Measurements from ENCODE around the gene NPC1L1.

NPC1L1 gene

GRCh38 chr7:44477938-44478337, 63.2 kb downstream of the NPC1L1 start:
- H3K4me2 ChIP-seq (ENCODE audit: low read length), result no peak overlapping the region
- no peak overlapping the region for H3K9ac ChIP-seq (ENCODE audit: low read length)
- H2BK15ac ChIP-seq (replicated peaks; ENCODE audit: low read depth), result no peak overlapping the region
- H4K5ac ChIP-seq (ENCODE audit: low read length), result no peak overlapping the region
- H3K4me3 ChIP-seq (ENCODE audit: low read length), result no peak overlapping the region
- H3K56ac ChIP-seq (ENCODE audit: low read length), result no peak overlapping the region
- no peak overlapping the region for H3K23ac ChIP-seq (ENCODE audit: low read length)
- H4K8ac ChIP-seq (ENCODE audit: low read depth, low read length), result no peak overlapping the region
- no peak for DNase-seq
- H2BK120ac ChIP-seq (ENCODE audit: low read depth, low read length), result no peak overlapping the region
- H2BK5ac ChIP-seq (ENCODE audit: low read length), result no peak overlapping the region
- H3K27ac ChIP-seq (ENCODE audit: low read depth, low read length), result no peak overlapping the region
- H3K18ac ChIP-seq (ENCODE audit: low read length), result no peak overlapping the region
- WGBS (ENCODE audit: extremely low coverage, insufficient coverage, low lambda C conversion rate), result no CpG with 5 or more reads among the region's 8 CpGs
- H3K79me2 ChIP-seq (ENCODE audit: control insufficient read depth, insufficient read depth, low read length), result peaks cover 9% of the 10 kb centered on the region
- H3K36me3 ChIP-seq (ENCODE audit: control insufficient read depth, insufficient read depth, low read length), result peaks cover 1% of the 10 kb centered on the region
- H3K4ac ChIP-seq (ENCODE audit: low read depth, low read length), result no peak overlapping the region
- H3K4me1 ChIP-seq (ENCODE audit: control insufficient read depth, low read depth, low read length), result no peaks in the 10 kb centered on the region
- H2AK5ac ChIP-seq (ENCODE audit: low read length), result no peak overlapping the region
- H3K79me1 ChIP-seq (ENCODE audit: low read length), result peaks cover 13% of the 10 kb centered on the region
- H3K27me3 ChIP-seq (ENCODE audit: insufficient read depth, low read length, poor library complexity), result no peaks in the 10 kb centered on the region

GRCh38 chr7:44477063-44477830, 63.9 kb downstream of the NPC1L1 start:
- H3K4ac ChIP-seq (ENCODE audit: low read depth, low read length), result no peak overlapping the region

GRCh38 chr7:44476313-44476712, 64.8 kb downstream of the NPC1L1 start:
- Histone ChIP-seq H3K56ac (ENCODE audit: low read length) (no peak overlapping the region), H2BK120ac (ENCODE audit: low read depth, low read length) (no peak overlapping the region), H4K8ac (ENCODE audit: low read depth, low read length) (no peak overlapping the region), H3K4me2 (ENCODE audit: low read length) (no peak overlapping the region), H3K79me1 (ENCODE audit: low read length) (peaks cover 18% of the 10 kb centered on the region), H3K4me3 (ENCODE audit: low read length) (no peak overlapping the region), H3K79me2 (ENCODE audit: control insufficient read depth, insufficient read depth, low read length) (peaks cover 14% of the 10 kb centered on the region), H3K23ac (ENCODE audit: low read length) (no peak overlapping the region), H3K4me1 (ENCODE audit: control insufficient read depth, low read depth, low read length) (no peaks in the 10 kb centered on the region), H3K18ac (ENCODE audit: low read length) (no peak overlapping the region), H3K9ac (ENCODE audit: low read length) (no peak overlapping the region), H4K5ac (ENCODE audit: low read length) (no peak overlapping the region), H3K27me3 (ENCODE audit: insufficient read depth, low read length, poor library complexity) (no peaks in the 10 kb centered on the region), H3K4ac (ENCODE audit: low read depth, low read length) (no peak overlapping the region), H2BK15ac (replicated peaks; ENCODE audit: low read depth) (no peak overlapping the region), H3K36me3 (ENCODE audit: control insufficient read depth, insufficient read depth, low read length) (peaks cover 2% of the 10 kb centered on the region), H2BK5ac (ENCODE audit: low read length) (no peak overlapping the region), H3K27ac (ENCODE audit: low read depth, low read length) (no peak overlapping the region), H2AK5ac (ENCODE audit: low read length) (no peak overlapping the region)
- WGBS (ENCODE audit: extremely low coverage, insufficient coverage, low lambda C conversion rate), result no CpG with 5 or more reads among the region's 5 CpGs
- DNase-seq, result no peak

More at GRCh38 chr7:44477063-44477830, 63.9 kb downstream of the NPC1L1 start:
- no peak overlapping the region for H2BK15ac ChIP-seq (replicated peaks; ENCODE audit: low read depth)
- H3K4me3 ChIP-seq (ENCODE audit: low read length), result no peak overlapping the region
- no peak overlapping the region for H3K56ac ChIP-seq (ENCODE audit: low read length)
- no peak overlapping the region for H2AK5ac ChIP-seq (ENCODE audit: low read length)
- no peak overlapping the region for H3K23ac ChIP-seq (ENCODE audit: low read length)
- no peak overlapping the region for H4K5ac ChIP-seq (ENCODE audit: low read length)
- WGBS (ENCODE audit: extremely low coverage, insufficient coverage, low lambda C conversion rate), result no CpG with 5 or more reads among the region's 6 CpGs
- peak; percentile 95 for DNase-seq
- no peak overlapping the region for H3K27ac ChIP-seq (ENCODE audit: low read depth, low read length)
- peaks cover 11% of the 10 kb centered on the region for H3K79me2 ChIP-seq (ENCODE audit: control insufficient read depth, insufficient read depth, low read length)
- no peak overlapping the region for H3K18ac ChIP-seq (ENCODE audit: low read length)
- H3K79me1 ChIP-seq (ENCODE audit: low read length), result peaks cover 16% of the 10 kb centered on the region
- H3K27me3 ChIP-seq (ENCODE audit: insufficient read depth, low read length, poor library complexity), result no peaks in the 10 kb centered on the region
- H3K4me1 ChIP-seq (ENCODE audit: control insufficient read depth, low read depth, low read length), result no peaks in the 10 kb centered on the region
- H4K8ac ChIP-seq (ENCODE audit: low read depth, low read length), result no peak overlapping the region
- no peak overlapping the region for H3K4me2 ChIP-seq (ENCODE audit: low read length)
- H2BK120ac ChIP-seq (ENCODE audit: low read depth, low read length), result no peak overlapping the region
- no peak overlapping the region for H2BK5ac ChIP-seq (ENCODE audit: low read length)
- no peak overlapping the region for H3K9ac ChIP-seq (ENCODE audit: low read length)
- peaks cover 1% of the 10 kb centered on the region for H3K36me3 ChIP-seq (ENCODE audit: control insufficient read depth, insufficient read depth, low read length)

GRCh38 chr7:44473295-44473694, 67.8 kb downstream of the NPC1L1 start:
- no peak overlapping the region for H3K4ac ChIP-seq (ENCODE audit: low read depth, low read length)
- no peak overlapping the region for H2AK5ac ChIP-seq (ENCODE audit: low read length)
- H2BK15ac ChIP-seq (replicated peaks; ENCODE audit: low read depth), result no peak overlapping the region
- H3K4me2 ChIP-seq (ENCODE audit: low read length), result no peak overlapping the region
- no peak overlapping the region for H3K4me3 ChIP-seq (ENCODE audit: low read length)
- H4K5ac ChIP-seq (ENCODE audit: low read length), result no peak overlapping the region
- no peak overlapping the region for H3K56ac ChIP-seq (ENCODE audit: low read length)
- H3K79me1 ChIP-seq (ENCODE audit: low read length), result peaks cover 25% of the 10 kb centered on the region
- no peaks in the 10 kb centered on the region for H3K27me3 ChIP-seq (ENCODE audit: insufficient read depth, low read length, poor library complexity)
- no CpG with 5 or more reads among the region's 3 CpGs for WGBS (ENCODE audit: extremely low coverage, insufficient coverage, low lambda C conversion rate)
- peaks cover 22% of the 10 kb centered on the region for H3K79me2 ChIP-seq (ENCODE audit: control insufficient read depth, insufficient read depth, low read length)
- no peak overlapping the region for H3K27ac ChIP-seq (ENCODE audit: low read depth, low read length)
- no peak overlapping the region for H4K8ac ChIP-seq (ENCODE audit: low read depth, low read length)
- H3K36me3 ChIP-seq (ENCODE audit: control insufficient read depth, insufficient read depth, low read length), result peaks cover 3% of the 10 kb centered on the region
- H3K18ac ChIP-seq (ENCODE audit: low read length), result no peak overlapping the region
- no peak overlapping the region for H3K23ac ChIP-seq (ENCODE audit: low read length)
- H2BK5ac ChIP-seq (ENCODE audit: low read length), result no peak overlapping the region
- H2BK120ac ChIP-seq (ENCODE audit: low read depth, low read length), result no peak overlapping the region
- no peak for DNase-seq
- H3K4me1 ChIP-seq (ENCODE audit: control insufficient read depth, low read depth, low read length), result no peaks in the 10 kb centered on the region
- no peak overlapping the region for H3K9ac ChIP-seq (ENCODE audit: low read length)

- Histone ChIP-seq H2BK120ac (ENCODE audit: low read depth, low read length) (no peak overlapping the region), H3K4ac (ENCODE audit: low read depth, low read length) (no peak overlapping the region), H4K5ac (ENCODE audit: low read length) (no peak overlapping the region), H3K23ac (ENCODE audit: low read length) (no peak overlapping the region), H3K79me1 (ENCODE audit: low read length) (peaks cover 25% of the 10 kb centered on the region), H3K18ac (ENCODE audit: low read length) (no peak overlapping the region), H2AK5ac (ENCODE audit: low read length) (no peak overlapping the region), H2BK15ac (replicated peaks; ENCODE audit: low read depth) (no peak overlapping the region), H3K36me3 (ENCODE audit: control insufficient read depth, insufficient read depth, low read length) (peaks cover 3% of the 10 kb centered on the region), H3K4me1 (ENCODE audit: control insufficient read depth, low read depth, low read length) (no peaks in the 10 kb centered on the region), H3K4me3 (ENCODE audit: low read length) (no peak overlapping the region), H3K9ac (ENCODE audit: low read length) (no peak overlapping the region), H3K27me3 (ENCODE audit: insufficient read depth, low read length, poor library complexity) (no peaks in the 10 kb centered on the region), H4K8ac (ENCODE audit: low read depth, low read length) (no peak overlapping the region), H2BK5ac (ENCODE audit: low read length) (no peak overlapping the region), H3K79me2 (ENCODE audit: control insufficient read depth, insufficient read depth, low read length) (peaks cover 22% of the 10 kb centered on the region), H3K4me2 (ENCODE audit: low read length) (no peak overlapping the region), H3K27ac (ENCODE audit: low read depth, low read length) (no peak overlapping the region), H3K56ac (ENCODE audit: low read length) (no peak overlapping the region)
- WGBS (ENCODE audit: extremely low coverage, insufficient coverage, low lambda C conversion rate), result no CpG with 5 or more reads among the region's 3 CpGs
- DNase-seq, result no peak
Observed at GRCh38 chr7:44472843-44473242, 68.3 kb downstream of the NPC1L1 start.

GRCh38 chr7:44471850-44472249, 69.3 kb downstream of the NPC1L1 start:
- Histone ChIP-seq H3K9ac (ENCODE audit: low read length) (no peak overlapping the region), H3K4me3 (ENCODE audit: low read length) (no peak overlapping the region), H3K79me1 (ENCODE audit: low read length) (peaks cover 27% of the 10 kb centered on the region), H2BK15ac (replicated peaks; ENCODE audit: low read depth) (no peak overlapping the region), H2AK5ac (ENCODE audit: low read length) (no peak overlapping the region), H3K79me2 (ENCODE audit: control insufficient read depth, insufficient read depth, low read length) (peaks cover 19% of the 10 kb centered on the region), H2BK120ac (ENCODE audit: low read depth, low read length) (no peak overlapping the region), H3K27ac (ENCODE audit: low read depth, low read length) (no peak overlapping the region), H3K4me1 (ENCODE audit: control insufficient read depth, low read depth, low read length) (no peaks in the 10 kb centered on the region), H4K8ac (ENCODE audit: low read depth, low read length) (no peak overlapping the region), H3K18ac (ENCODE audit: low read length) (no peak overlapping the region), H3K36me3 (ENCODE audit: control insufficient read depth, insufficient read depth, low read length) (peaks cover 4% of the 10 kb centered on the region), H3K23ac (ENCODE audit: low read length) (no peak overlapping the region), H3K56ac (ENCODE audit: low read length) (no peak overlapping the region), H3K4me2 (ENCODE audit: low read length) (no peak overlapping the region), H2BK5ac (ENCODE audit: low read length) (no peak overlapping the region), H4K5ac (ENCODE audit: low read length) (no peak overlapping the region), H3K27me3 (ENCODE audit: insufficient read depth, low read length, poor library complexity) (no peaks in the 10 kb centered on the region), H3K4ac (ENCODE audit: low read depth, low read length) (no peak overlapping the region)
- peak; percentile 34 for DNase-seq
- WGBS (ENCODE audit: extremely low coverage, insufficient coverage, low lambda C conversion rate), result no CpG with 5 or more reads among the region's 3 CpGs

Data from mesendoderm (in vitro differentiated cells).